ENCODE data around the gene ITGB4.

The ITGB4 gene

DNA sequence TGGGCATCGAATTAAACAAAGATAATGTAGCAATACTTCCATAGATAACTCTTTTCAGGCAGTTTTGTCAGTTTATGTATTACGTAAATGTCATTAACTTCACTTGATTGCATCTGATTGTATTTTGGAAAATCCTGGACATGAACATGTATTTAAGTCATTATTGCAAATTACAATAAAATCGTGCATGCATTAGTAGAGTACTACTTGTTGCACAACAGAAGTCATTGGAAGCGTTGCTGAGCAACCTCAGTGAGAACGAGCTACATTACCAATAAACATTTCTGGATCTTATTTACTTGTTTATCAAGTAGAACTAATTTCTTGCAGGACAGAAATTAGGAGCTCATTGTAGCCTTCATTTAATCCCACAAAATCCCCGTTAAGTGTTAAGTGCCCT lies 70.0 kb downstream of the ITGB4 start:
- DNase-seq (ENCODE audit: low read depth) = no peak

DNA sequence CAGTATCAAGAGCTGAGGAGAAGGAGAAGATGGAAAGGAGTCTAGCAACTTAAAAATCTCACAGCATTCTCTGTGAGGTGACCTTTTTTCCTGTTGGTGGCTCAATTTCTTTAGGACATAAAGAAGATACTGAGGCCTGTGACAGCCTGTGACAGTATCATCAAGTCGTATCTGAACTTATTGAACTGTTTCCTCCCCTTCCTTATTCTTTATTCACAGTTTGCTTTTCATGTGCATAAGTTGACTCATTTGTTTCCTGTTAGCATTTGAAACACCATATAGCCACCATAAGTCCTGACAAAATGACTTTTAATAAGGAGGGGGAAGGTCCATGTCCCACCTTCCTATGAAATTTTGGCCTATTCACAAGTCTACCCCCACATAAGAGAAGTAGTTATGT lies 72.2 kb downstream of the ITGB4 start:
- DNase-seq (ENCODE audit: low read depth) = no peak

DNA sequence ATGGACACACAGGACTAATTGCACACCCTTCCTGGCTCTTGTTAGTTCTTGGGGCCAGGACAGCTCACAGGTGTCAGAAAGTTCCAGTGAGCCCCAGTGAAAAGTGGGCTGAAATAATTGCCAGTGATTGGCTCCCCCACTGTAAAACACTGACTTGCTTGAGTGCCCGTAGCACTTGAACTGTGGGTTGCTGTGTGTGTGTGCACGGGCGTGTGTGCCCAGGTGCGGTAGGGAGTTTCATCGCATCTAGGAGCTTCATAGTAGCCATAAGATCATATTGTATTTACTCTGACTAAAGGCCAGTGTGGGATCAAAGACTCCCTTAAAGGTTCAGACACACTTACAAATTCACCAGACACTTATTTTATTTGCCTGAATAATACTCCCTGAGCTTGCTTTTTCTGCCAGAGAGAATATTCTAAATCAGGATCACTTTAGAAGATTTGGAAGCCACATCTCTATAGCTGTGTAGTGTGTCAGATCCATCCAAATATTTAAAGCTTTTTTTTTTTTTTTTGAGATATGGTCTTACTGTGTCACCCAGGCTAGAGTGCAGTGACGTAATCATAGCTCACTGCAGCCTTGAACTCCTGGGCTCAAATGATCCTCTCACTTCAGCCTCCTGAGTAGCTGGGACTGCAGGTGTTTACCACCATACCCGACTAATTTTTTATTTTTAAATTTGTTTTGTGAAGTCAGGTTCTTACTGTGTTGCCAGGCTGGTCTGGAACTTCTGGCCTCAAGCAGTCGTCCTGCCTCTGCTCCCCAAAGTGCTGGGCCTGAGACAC lies 74.8 kb downstream of the ITGB4 start:
- no peak for DNase-seq (ENCODE audit: low read depth)

DNA sequence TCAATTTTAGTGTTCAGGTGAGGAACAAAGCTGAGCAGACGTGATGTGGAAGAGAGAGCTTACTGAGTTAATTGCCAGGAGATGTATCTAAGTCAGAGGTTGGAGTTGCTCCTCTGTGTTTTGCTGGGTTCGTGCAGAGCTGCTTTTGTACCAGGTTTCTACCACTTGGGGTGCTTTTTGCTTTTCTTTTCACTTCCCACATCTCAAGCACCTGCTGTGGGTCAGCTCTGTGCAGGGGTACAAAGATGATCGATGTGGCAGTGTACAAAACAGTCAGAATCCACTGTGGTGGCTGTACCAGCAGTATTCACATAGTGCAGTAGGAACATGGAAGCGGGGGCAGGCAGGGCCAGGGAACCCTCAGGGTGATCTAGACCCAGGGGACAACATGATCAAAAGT lies 78.1 kb downstream of the ITGB4 start:
- DNase-seq (ENCODE audit: low read depth) = no peak

DNA sequence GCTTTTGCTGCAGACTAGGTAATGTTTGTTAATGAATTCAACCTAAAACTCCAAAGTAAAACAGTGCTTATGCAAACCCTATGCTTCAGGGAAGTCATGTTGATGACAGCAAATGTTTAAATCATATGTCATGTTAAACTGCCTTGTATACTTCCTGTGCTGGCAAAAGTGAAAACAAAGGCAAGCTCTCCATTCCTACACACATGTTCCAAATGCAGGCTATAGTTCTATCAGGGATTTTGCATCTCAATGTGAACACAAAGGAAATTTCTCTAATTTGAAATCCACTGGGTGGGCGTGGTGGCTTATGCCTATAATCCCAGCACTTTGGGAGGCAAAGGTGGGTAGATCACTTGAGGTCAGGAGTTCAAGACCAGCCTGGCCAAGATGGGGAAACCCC lies 82.6 kb downstream of the ITGB4 start:
- no peak for DNase-seq (ENCODE audit: low read depth)

DNA sequence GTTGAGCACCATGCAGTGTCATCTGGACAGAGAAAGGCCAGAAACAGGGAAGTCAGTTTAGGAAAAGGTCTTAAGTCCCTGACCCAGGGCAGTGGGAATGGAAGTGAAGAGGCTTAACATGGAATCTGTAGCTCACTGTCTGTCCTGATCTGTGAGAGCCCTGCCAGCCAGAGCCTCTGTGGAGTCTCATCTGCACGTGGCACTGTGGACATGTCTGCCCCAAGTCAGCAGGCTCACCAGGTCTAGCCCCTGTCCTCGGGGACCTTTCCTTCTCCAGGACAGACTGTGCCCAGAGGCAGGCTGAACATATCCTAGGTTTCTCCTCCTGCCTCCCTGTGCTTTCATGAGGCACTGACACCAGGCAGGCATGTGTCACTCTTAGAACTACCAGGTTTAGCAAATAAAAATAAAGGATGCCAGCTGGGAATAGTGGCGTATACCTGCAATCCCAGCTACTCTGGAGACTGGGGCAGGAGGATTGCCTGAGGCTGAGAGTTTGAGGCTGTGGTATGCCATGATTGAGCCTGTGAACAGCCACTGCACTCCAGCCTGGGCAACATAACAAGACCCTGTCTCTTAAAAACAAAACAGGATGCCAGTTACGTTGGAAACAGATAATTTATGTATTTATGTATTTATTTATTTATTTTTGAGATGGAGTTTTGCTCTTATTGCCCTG lies 85.7 kb downstream of the ITGB4 start:
- no peak for DNase-seq (ENCODE audit: low read depth)

Measured in iris pigment epithelial cell (primary cell).